MM.1S (cell line): ENCODE measurements around the gene PAPPA.

Experiments used
- DNase-seq: peaks from one replicate; pipeline ENCODE4 v3.0.0-alpha.2; 2015
- H2AFZ ChIP-seq: fragments of 300-600 bp; sonication (generic); 2 replicates; pipeline ENCODE4 v1.6.0; 2016; ENCODE audit warnings: antibody characterized with exemption, low read length
- H3F3A ChIP-seq: fragments of 300-600 bp; sonication (generic); 2 replicates; pipeline ENCODE4 v1.6.1; 2016; ENCODE audit warnings: mild to moderate bottlenecking, antibody characterized with exemption, low read length, moderate library complexity, mixed read lengths; ENCODE audit not compliant: insufficient read depth
- H3K27ac ChIP-seq: fragments of 300-600 bp; sonication (generic); 2 replicates; pipeline ENCODE4 v1.5.1; 2016; ENCODE audit warnings: mild to moderate bottlenecking, low read length
- H3K27me3 ChIP-seq: fragments of 300-600 bp; sonication (generic); replicated peaks from 2 replicates; pipeline ENCODE4 v1.6.0; 2016; ENCODE audit warnings: low read length; ENCODE audit not compliant: insufficient read depth
- H3K36me3 ChIP-seq: fragments of 300-600 bp; sonication (generic); replicated peaks from 2 replicates; pipeline ENCODE4 v1.6.1; 2016; ENCODE audit warnings: mild to moderate bottlenecking, low read length, mixed read lengths; ENCODE audit not compliant: insufficient read depth
- H3K4me1 ChIP-seq: fragments of 300-600 bp; sonication (generic); 2 replicates; pipeline ENCODE4 v1.6.1; 2016; ENCODE audit warnings: low read length, mixed read lengths
- H3K4me2 ChIP-seq: fragments of 300-600 bp; sonication (generic); 2 replicates; pipeline ENCODE4 v1.6.0; 2016; ENCODE audit warnings: low read depth, low read length
- H3K4me3 ChIP-seq: fragments of 300-600 bp; sonication (generic); 2 replicates; pipeline ENCODE4 v1.5.1; 2016; ENCODE audit warnings: low read length, mixed read lengths
- H3K79me2 ChIP-seq: fragments of 300-600 bp; sonication (generic); 2 replicates; pipeline ENCODE4 v1.6.1; 2016; ENCODE audit warnings: mixed run types, low read length, mixed read lengths
- H3K9ac ChIP-seq: fragments of 300-600 bp; sonication (generic); 2 replicates; pipeline ENCODE4 v1.6.1; 2016; ENCODE audit warnings: low read length, mixed read lengths
- H3K9me2 ChIP-seq: fragments of 300-600 bp; sonication (generic); replicated peaks from 2 replicates; pipeline ENCODE4 v1.6.1; 2016; ENCODE audit warnings: mild to moderate bottlenecking, low read length, mixed read lengths; ENCODE audit not compliant: insufficient read depth
- H3K9me3 ChIP-seq: fragments of 300-600 bp; sonication (generic); replicated peaks from 2 replicates; pipeline ENCODE4 v1.6.1; 2016; ENCODE audit warnings: mild to moderate bottlenecking, low read length, mixed read lengths; ENCODE audit not compliant: insufficient read depth
- H4K20me1 ChIP-seq: fragments of 300-600 bp; sonication (generic); 2 replicates; pipeline ENCODE4 v1.6.1; 2016; ENCODE audit warnings: mild to moderate bottlenecking, low read length, moderate library complexity, mixed read lengths; ENCODE audit not compliant: insufficient read depth
- CTCF ChIP-seq: fragments of 300-600 bp; sonication (generic); IDR thresholded peaks from 2 replicates; pipeline ENCODE4 v1.5.1; 2016; ENCODE audit warnings: antibody characterized with exemption, low read length, mixed read lengths
- EZH2 ChIP-seq: fragments of 300-600 bp; sonication (generic); optimal IDR thresholded peaks from 2 replicates; pipeline ENCODE3; 2017; ENCODE audit warnings: low read depth, mild to moderate bottlenecking, antibody characterized with exemption, low read length, mixed read lengths
- EZH2phosphoT487 ChIP-seq: fragments of 300-600 bp; sonication (generic); IDR thresholded peaks from 2 replicates; pipeline ENCODE4 v1.6.1; 2018; ENCODE audit warnings: antibody characterized with exemption, low read length

PAPPA gene

GRCh38 chr9:116437411-116438370 lies 284.1 kb downstream of the PAPPA start:
- no peaks in the 10 kb centered on the region for H3K27me3 ChIP-seq
- H3K36me3 ChIP-seq, result no peaks in the 10 kb centered on the region
- no peak overlapping the region for H3K4me3 ChIP-seq
- H3K9me2 ChIP-seq, result no peaks in the 10 kb centered on the region
- H3K27ac ChIP-seq, result no peak overlapping the region
- H3K4me1 ChIP-seq, result no peaks in the 10 kb centered on the region
- H3K79me2 ChIP-seq, result no peaks in the 10 kb centered on the region
- H3K9ac ChIP-seq, result no peak overlapping the region
- H3K4me2 ChIP-seq, result no peak overlapping the region
- H4K20me1 ChIP-seq, result no peaks in the 10 kb centered on the region
- no peaks in the 10 kb centered on the region for H3K9me3 ChIP-seq
- TF ChIP-seq EZH2 (no peak), EZH2phosphoT487 (no peak), CTCF (no peak)
- no peak for DNase-seq
- H3F3A ChIP-seq, result no peaks in the 10 kb centered on the region
- H2AFZ ChIP-seq, result no peak overlapping the region

DNA sequence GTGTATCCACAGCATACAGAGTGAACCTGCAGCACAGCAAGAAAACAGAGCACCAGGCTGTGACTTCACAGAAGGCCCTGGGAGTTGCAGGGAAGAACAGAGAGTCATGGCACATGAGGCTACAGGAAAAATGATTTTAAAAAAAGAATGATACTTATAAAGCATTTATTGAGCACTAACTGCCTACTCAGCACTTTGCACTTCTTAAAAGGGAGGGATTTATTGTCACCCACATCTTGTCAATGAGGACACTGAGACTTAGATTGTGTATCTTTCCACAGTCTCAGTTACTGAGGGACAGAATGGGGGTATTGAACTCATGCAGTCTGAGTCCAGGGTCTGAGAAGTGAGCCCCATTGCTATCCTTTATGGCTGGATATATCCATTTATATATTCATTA lies 288.9 kb downstream of the PAPPA start:
- Histone ChIP-seq H3K4me1 (no peaks in the 10 kb centered on the region), H4K20me1 (no peaks in the 10 kb centered on the region), H3K79me2 (no peaks in the 10 kb centered on the region), H3K4me3 (no peak overlapping the region), H3K9me3 (no peaks in the 10 kb centered on the region), H3K27me3 (no peaks in the 10 kb centered on the region), H3K27ac (no peak overlapping the region), H2AFZ (no peak overlapping the region), H3F3A (no peaks in the 10 kb centered on the region), H3K4me2 (no peak overlapping the region), H3K9me2 (no peaks in the 10 kb centered on the region), H3K9ac (no peak overlapping the region), H3K36me3 (no peaks in the 10 kb centered on the region)
- DNase-seq, result no peak
- no peak for TF ChIP-seq CTCF
- no peak for TF ChIP-seq EZH2phosphoT487
- TF ChIP-seq EZH2, result no peak

GRCh38 chr9:116447934-116448333 lies 294.3 kb downstream of the PAPPA start:
- TF ChIP-seq CTCF (no peak), EZH2phosphoT487 (no peak), EZH2 (no peak)
- DNase-seq, result no peak
- no peak overlapping the region for H3K9ac ChIP-seq
- no peaks in the 10 kb centered on the region for H3K9me3 ChIP-seq
- no peaks in the 10 kb centered on the region for H3K9me2 ChIP-seq
- no peak overlapping the region for H3K27ac ChIP-seq
- H3K36me3 ChIP-seq, result no peaks in the 10 kb centered on the region
- no peaks in the 10 kb centered on the region for H3K4me1 ChIP-seq
- no peaks in the 10 kb centered on the region for H3K27me3 ChIP-seq
- H3K79me2 ChIP-seq, result no peaks in the 10 kb centered on the region
- H3K4me2 ChIP-seq, result no peak overlapping the region
- no peak overlapping the region for H2AFZ ChIP-seq
- H3K4me3 ChIP-seq, result no peak overlapping the region
- no peaks in the 10 kb centered on the region for H4K20me1 ChIP-seq
- H3F3A ChIP-seq, result no peaks in the 10 kb centered on the region
